Measurements from ENCODE around the gene PSEN1.

GRCh38 chr14:73261520-73262426 is 125.5 kb downstream of the PSEN1 start:
- TF ChIP-seq, protein P1, sequence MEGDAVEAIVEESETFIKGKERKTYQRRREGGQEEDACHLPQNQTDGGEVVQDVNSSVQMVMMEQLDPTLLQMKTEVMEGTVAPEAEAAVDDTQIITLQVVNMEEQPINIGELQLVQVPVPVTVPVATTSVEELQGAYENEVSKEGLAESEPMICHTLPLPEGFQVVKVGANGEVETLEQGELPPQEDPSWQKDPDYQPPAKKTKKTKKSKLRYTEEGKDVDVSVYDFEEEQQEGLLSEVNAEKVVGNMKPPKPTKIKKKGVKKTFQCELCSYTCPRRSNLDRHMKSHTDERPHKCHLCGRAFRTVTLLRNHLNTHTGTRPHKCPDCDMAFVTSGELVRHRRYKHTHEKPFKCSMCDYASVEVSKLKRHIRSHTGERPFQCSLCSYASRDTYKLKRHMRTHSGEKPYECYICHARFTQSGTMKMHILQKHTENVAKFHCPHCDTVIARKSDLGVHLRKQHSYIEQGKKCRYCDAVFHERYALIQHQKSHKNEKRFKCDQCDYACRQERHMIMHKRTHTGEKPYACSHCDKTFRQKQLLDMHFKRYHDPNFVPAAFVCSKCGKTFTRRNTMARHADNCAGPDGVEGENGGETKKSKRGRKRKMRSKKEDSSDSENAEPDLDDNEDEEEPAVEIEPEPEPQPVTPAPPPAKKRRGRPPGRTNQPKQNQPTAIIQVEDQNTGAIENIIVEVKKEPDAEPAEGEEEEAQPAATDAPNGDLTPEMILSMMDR (conservative IDR thresholded peaks at IDR 0.05; ENCODE audit: low read depth, low read length): no peak
- no peak for TF ChIP-seq EZH2 (IDR thresholded peaks at IDR 0.05; ENCODE audit: low read length, unreplicated experiment)
- no peak for TF ChIP-seq EZH2phosphoT487 (IDR thresholded peaks at IDR 0.05; ENCODE audit: borderline replicate concordance, low read length)

Data from PC-3 (cell line).